Raji (cell line): ENCODE data around the gene FBXL7.

Experiments
- POLR2A ChIP-seq: IDR thresholded peaks from 2 replicates; pipeline ENCODE4 v1.6.1; 2011; ENCODE audit warnings: low read depth, low read length, control low read depth; ENCODE audit not compliant: insufficient read depth

The FBXL7 gene

DNA sequence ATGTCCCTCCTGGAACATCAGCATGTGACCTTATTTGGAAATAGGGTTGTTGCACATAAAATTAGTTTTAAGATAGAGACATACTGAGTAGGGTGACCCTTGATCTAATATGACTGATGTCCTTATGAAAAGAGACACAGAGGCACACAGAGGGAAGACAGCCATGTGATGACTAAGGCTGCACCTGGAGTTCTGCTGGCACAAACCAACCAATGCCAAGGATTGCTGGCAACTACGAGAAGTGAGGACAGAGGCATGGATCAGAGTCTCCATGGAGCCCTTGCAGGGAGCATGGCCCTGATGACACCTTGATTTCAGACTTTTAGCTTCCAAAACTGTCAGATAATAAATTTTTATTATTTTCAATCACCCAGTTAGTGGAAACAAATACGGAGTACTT lies 101.9 kb downstream of the FBXL7 start:
- TF ChIP-seq POLR2A = no peak

DNA sequence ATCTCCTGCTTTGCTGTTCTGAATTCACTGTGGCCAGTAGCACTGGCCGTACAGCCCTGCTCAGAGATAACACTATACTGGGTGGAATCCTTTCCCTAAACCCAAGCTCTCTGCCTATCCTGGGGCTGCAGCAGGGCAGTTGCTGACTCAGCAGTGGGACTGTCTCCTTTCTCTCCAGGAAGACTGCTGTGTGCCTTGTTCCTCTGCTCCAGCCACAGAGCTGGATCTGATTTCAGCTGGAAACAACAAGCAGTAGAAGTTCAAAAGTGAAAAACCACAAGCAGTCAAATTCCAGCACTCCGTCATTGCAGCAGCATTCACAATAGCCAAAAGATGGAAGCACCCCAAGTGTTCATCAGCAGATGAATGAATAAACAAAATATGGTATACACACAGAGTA lies 105.0 kb downstream of the FBXL7 start:
- TF ChIP-seq POLR2A = no peak

- TF ChIP-seq POLR2A = no peak
Observed at GRCh38 chr5:15606197-15606596, 106.2 kb downstream of the FBXL7 start.

DNA sequence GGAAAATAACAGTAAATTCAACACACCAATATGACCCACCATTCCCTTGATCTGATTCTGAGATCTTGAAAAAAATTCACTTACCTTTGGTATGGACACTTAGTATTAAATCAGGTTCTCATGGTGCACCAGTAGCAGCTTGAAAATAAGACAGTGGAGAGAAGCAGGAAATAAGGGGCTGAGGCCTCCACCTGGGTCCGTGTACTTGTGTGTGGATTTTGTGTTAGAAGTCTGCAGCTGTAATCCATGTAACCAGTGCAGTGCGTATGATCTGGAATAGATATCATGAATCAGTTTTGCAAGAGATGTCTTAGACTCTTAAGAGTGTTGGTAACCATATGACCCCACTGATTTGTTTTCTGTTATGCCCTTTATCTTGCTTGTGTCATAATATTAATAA lies 107.1 kb downstream of the FBXL7 start:
- no peak for TF ChIP-seq POLR2A

- no peak for TF ChIP-seq POLR2A
Observed at GRCh38 chr5:15609076-15609725, 109.2 kb downstream of the FBXL7 start.

DNA sequence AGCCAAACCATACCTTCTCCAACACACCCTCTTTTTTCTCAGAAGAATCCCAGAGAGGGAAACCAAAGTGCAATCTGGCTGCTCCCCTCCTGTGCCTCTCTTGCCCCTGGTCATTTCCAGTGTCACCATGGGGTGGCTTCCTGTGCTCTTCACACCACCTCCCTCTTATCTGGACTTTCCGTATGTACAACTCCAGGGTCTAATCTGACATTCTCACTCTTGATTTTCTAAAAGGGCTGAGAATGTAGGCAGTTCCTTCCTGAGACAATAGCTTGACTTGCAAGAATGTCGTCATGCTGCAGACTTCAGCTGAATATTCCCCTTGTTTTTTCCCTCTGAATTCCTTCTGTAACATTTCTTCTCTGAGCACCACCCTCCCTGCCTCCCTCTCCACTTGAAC lies 110.2 kb downstream of the FBXL7 start:
- no peak for TF ChIP-seq POLR2A

- no peak for TF ChIP-seq POLR2A
Observed at GRCh38 chr5:15611008-15611407, 111.0 kb downstream of the FBXL7 start.

DNA sequence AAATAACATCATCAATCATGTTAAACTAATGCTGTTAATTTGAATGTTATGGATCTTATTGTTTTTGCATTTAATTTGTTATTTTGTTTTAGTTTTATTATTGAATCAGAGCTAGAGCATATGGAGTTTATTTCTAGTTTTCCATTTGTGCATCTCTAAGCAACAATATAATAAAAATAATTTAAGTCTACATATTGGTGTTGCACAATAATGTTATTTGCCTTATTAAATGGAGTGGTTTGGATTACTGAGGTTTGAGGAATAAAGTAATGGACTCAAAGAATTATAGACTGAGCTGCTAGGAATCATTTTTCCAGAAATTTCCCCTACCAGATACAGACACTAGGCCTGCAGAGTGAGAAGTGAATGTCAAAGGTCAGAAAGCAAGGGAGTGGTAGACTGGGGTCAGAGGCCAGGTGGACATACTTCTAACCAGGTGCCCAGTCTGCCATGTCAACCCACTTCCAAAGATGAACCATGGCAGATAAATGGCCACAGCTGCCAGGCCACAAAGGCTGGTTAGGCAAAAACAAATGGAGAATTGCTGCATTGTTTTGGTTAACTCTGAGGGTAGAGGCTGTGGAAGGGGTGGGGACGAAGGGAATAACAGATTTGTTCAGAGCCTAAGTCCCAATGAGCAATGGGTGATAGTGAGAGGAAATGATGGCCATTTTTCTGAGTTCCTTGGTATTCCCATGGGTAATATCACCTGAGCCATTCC lies 113.1 kb downstream of the FBXL7 start:
- TF ChIP-seq POLR2A = no peak

DNA sequence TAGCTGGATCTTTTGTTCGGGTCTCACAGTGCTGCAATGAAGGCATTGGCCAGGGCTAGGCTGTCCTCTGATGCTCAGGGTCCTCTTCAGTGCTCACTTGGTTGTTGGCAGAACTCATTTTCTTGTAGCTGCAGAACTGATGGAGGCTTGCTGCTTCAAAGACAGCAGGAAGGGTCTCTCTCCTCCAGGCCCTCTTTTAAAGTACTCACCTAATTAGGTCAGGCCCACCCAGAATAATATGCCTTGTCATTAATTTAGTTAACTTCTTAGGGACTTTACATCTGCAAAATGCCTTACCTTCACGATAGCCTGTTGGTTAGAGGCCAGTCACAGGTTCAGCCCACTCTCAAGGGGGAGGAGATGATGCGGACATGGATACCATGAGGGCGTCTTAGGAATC lies 114.7 kb downstream of the FBXL7 start:
- no peak for TF ChIP-seq POLR2A

DNA sequence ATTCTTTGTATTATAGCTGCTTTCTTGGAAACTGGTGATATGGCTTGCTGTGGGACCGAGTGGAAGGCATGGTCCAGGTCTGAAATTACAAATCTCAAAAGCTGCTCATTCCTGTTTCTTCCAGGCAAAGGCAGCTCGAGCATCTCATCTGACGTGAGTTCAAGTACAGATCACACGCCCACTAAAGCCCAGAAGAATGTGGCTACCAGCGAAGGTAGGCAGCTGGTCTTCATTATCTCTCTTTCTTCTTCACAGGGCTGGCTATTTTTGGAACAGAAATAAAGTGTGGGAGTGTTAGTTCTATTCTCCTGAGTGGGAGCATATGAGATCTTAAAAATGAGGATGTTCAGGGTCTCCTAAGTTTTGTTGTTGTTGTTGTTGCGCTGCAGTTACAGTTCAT lies 115.9 kb downstream of the FBXL7 start:
- TF ChIP-seq POLR2A = no peak

DNA sequence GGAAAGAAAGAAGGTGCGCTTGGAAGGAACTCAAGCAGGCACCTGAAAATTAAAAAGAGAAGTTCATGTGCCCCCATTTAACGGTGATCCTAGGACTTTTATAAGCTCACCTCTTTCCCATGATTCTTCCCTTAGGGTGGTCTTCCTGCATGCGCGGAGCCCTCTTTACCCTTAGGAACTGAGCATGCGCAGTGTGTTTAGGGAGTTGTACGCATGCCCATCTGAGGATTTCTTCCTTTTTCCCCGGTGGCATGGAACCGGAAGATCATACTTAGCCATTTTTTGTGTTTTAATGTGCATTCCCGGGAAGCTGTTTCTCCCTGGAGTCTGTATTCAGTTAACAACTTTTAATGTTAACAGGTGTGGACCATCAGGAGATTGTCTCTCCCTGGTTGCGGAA lies 119.0 kb downstream of the FBXL7 start:
- TF ChIP-seq POLR2A = no peak

DNA sequence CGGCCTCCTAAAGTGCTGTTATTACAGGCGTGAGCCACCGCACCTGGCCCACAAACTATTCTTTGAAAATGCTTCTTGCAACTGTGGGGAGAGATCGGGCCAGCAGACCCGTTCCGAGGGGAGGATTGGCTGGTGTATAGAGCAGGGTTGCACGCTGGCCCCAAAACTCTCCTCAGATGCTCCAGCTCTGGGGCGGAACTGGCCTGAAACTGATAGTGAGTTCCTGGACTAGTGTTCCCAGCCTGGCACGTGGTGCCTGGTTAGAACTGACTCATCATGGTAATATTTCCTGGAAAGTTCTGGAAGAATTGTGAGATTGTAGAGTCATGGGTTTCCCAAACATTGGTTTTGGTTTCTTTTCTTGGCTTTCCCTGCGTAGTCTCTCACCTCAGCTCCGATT lies 120.5 kb downstream of the FBXL7 start:
- no peak for TF ChIP-seq POLR2A

GRCh38 chr5:15621094-15621493 lies 121.1 kb downstream of the FBXL7 start:
- TF ChIP-seq POLR2A = no peak

DNA sequence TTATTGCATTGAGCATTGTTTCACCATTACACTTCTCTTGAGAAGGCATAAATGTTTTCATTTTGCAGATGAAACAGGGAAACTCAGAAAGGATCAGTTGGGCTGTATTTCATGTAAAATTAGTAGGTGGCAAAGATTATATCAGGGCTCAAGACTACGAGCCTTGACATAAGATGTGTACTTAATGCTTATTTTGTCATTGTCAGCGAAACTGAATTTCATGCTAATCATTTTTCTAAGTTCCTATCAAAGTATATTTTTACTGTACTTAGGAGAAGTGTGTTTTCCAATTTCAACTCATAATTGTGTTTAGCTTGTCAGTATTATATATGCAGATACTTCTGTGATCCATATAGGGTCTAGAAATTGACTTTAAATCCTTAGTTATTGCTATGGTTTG lies 123.8 kb downstream of the FBXL7 start:
- no peak for TF ChIP-seq POLR2A

DNA sequence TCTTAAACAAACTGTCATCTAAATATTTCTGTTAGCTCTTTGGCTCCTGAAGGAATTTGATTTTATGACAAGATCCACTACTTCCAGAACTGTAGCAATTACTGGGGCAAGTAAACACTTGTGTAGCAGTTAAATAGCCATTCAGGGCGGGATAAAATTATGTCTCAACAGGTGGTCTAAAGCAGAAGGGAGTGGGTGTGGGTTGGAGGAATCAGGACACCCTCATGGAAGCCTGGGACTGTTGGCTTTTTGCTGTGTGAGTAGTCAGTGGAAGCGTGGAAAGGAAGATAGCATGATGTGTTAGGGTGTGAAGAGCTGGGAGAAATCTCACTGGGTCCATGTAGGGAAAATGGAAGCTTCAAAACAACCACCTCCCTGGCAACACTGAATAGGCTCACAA lies 127.1 kb downstream of the FBXL7 start:
- TF ChIP-seq POLR2A = no peak

DNA sequence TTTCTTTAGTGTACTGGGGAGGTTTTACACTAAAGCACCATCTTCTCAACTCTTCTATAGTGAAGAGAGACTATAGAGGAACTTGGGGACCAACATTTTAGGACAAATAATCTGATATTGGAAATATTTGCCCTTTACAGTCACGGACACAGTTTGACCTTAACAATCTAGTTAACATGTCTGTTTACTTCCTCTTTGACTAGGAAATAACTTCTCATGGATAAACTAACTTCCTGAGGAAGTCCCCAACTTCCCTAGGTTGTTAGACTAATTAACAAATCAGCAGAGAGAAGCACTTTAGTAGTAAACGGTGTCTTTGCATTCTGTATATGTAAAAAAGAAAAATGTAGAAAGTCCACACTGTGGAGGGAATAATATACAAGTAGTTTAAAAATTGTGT lies 127.7 kb downstream of the FBXL7 start:
- no peak for TF ChIP-seq POLR2A

DNA sequence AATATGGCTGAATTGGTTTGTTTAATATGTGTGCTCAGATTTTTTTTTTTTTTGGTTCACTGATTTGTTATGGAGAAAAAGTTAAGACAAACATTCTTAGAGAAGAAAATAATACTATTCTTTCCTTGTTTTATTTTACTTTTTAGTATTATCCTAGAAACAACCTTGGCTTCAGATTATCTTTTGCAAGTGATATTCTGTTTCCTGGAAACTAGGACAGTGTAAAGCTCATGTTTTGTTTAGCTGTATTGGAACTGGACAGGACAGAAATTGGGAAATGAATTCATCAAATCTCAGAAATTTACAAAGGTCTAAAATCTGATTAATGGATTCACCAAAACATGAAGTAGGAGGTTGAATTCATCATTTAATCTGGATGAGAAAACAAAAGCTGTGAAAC lies 130.5 kb downstream of the FBXL7 start:
- TF ChIP-seq POLR2A = no peak
